ENCODE results near the gene KRT40.

DNA sequence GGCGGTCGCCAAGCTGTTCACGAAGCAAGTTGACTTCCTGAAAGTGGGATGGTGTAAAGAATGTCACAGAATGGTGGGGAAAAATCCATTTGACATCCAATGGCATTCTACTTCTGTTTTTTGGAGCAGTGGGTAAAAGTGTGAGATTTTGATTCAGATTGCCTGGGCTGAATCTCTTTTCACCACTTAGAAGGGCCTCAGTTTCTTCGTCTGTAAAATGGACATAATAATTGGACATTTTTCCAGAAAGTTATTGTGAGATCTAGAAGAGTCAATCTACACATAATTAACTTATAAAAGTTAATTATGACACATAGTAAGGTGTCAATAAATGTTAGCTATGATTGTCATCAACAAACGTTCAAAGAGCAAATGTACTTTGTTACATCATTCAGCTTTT lies 3.0 kb downstream of the KRT40 start:
- TF ChIP-seq, protein P1, sequence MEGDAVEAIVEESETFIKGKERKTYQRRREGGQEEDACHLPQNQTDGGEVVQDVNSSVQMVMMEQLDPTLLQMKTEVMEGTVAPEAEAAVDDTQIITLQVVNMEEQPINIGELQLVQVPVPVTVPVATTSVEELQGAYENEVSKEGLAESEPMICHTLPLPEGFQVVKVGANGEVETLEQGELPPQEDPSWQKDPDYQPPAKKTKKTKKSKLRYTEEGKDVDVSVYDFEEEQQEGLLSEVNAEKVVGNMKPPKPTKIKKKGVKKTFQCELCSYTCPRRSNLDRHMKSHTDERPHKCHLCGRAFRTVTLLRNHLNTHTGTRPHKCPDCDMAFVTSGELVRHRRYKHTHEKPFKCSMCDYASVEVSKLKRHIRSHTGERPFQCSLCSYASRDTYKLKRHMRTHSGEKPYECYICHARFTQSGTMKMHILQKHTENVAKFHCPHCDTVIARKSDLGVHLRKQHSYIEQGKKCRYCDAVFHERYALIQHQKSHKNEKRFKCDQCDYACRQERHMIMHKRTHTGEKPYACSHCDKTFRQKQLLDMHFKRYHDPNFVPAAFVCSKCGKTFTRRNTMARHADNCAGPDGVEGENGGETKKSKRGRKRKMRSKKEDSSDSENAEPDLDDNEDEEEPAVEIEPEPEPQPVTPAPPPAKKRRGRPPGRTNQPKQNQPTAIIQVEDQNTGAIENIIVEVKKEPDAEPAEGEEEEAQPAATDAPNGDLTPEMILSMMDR (IDR thresholded peaks at IDR 0.05), result no peak
- no peak for TF ChIP-seq EZH2 (IDR thresholded peaks at IDR 0.05; ENCODE audit: borderline replicate concordance, insufficient read depth, low read depth, low read length, poor library complexity, severe bottlenecking)
